ENCODE data around the gene ACTN4.

Gene ACTN4

GRCh38 chr19:38653028-38653571 lies 5.7 kb downstream of the ACTN4 start:
- no peak for TF ChIP-seq CTCF (IDR thresholded peaks at IDR 0.05; ENCODE audit: low read depth, low read length)
- Histone ChIP-seq H3K9me3 (no peaks in the 10 kb centered on the region), H3K36me3 (peaks cover 17% of the 10 kb centered on the region), H3K27me3 (no peaks in the 10 kb centered on the region), H3K4me3 (ENCODE audit: low read depth, low read length) (no peak overlapping the region), H3K4me1 (peaks cover 11% of the 10 kb centered on the region; the same call in 1 of the 2 replicates)
- DNase-seq, result no peak

DNA sequence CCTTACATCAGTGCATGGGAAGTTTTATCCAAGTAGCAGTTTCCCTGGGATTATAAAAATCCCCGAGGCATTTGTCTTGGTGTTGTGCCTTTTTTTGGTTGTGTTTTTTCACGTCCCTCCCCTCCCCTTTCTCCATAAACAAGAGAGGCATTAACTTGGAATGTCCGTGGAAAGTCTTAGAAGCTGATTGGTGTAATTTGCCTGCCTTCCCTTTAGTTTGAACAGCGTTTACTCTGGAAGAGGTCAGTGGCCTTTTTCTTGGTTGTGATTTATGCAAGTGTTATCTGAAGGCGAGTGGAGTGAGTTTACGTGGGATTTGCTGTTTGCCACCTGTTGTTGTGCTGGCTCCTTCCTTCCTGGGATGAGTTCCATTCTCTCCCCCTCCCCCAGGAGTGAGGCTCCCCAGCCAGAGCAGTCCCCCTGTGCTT lies 7.2 kb downstream of the ACTN4 start:
- peaks cover 8% of the 10 kb centered on the region; the same call in 1 of the 2 replicates for H3K4me1 ChIP-seq
- no peak for DNase-seq
- H3K9me3 ChIP-seq, result no peaks in the 10 kb centered on the region
- no peaks in the 10 kb centered on the region for H3K27me3 ChIP-seq
- peaks cover 17% of the 10 kb centered on the region for H3K36me3 ChIP-seq
- H3K4me3 ChIP-seq (ENCODE audit: low read depth, low read length), result no peak overlapping the region
- no peak for TF ChIP-seq CTCF (IDR thresholded peaks at IDR 0.05; ENCODE audit: low read depth, low read length)

DNA sequence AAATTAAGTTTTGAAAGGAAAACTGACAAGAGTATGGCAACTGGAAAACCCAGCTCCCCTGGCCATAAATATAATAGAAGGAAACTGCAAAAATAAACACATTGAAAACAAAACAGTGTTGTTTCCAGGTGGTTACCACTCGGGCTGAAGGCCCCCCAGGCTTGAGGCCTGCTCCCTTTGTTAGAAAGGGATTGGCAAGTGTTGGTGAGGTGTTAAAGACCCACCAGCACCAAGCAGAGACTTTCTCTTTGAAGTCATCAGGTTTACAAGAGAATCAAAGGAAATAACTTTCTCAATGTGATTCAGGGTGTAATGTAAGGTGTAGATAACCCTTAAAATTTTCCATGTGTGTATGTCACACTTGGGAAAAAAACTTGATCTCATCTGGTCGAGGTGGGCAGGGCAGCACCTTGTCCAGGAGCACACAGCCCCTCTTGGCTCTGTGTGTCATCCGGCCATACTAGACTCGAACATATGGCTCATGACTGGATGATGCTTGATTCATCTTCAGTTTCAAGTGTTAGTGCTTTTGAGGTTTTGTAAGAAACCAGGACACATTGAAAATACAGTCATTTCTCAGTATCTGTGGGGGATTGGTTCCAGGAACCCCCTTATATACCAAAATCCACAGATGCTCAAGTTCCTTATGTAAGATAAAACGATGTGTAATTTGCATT lies 7.8 kb downstream of the ACTN4 start:
- H3K4me1 ChIP-seq, result peaks cover 2% of the 10 kb centered on the region; the same call in 1 of the 2 replicates

DNA sequence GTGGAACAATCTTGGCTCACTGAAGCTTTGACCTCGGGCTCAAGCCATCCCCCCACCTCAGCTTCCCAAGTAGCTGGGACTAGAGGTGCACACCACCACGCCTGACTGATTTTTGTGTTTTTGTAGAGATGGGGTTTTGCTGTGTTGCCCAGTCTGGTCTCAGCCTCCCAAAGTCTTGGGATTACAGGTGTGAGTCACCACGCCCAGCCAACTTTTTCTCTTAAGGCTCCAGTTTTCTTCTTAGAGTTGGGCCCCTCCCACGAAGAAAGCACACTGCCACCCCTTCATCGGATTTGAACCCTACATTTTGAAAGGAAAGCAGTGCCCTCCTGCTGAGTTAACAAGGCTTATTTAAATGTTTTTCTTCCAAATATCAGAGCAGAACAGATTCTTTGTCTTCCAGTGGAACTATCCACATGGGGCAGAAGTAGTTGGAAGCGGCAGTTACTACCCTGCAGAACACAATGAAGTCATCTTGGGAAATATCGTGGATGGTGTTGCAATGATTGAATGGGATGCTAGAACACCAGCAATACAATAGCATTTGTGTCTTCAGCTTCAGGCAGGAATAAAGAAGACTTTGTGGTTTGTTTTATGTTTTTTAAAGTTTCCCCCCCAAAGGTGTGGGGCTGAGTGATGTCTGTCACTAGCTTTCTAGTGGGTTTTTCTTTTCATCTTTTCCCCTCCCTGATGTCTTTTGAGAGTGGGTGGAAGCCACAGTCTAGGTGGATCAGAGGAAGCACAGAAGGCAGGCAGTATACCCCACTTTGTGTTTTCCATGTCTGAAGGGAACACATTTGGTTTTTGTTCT lies 8.9 kb downstream of the ACTN4 start:
- H3K4me1 ChIP-seq, result peaks cover 2% of the 10 kb centered on the region; the same call in 1 of the 2 replicates
- no peak for DNase-seq

More for the DNA sequence above, 7.8 kb downstream of the ACTN4 start:
- Histone ChIP-seq H3K27me3 (no peaks in the 10 kb centered on the region), H3K36me3 (peaks cover 17% of the 10 kb centered on the region), H3K9me3 (no peaks in the 10 kb centered on the region), H3K4me3 (ENCODE audit: low read depth, low read length) (no peak overlapping the region)
- no peak for DNase-seq
- no peak for TF ChIP-seq CTCF (IDR thresholded peaks at IDR 0.05; ENCODE audit: low read depth, low read length)

DNA sequence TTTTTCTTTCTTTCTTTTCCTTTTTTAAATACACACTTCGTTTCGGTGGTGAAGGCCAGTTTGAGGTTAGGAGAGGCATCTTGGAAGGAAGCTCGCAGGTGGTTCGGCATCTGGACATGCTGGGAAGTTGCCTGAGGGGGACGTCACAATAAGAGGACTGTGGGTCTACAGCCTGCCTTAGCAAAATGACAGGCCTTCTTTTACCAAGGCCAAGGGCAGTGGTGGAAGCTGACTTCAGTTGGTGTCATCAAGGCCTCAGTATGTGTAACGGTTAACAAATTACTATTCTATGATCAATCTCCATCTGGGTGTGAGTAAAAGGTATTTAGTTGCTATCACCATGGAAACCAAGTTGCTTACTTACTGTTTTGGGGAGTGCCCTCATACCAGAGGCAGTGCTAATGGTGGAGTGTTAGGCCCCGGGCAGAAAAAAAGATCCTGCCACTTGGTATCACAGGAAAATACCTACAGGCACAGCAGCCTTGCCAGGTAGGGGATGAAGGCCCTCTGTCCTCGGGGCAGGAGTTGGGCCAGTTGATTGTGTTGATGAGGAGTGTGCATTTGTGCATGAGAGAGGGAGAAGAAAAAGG lies 10.3 kb downstream of the ACTN4 start:
- DNase-seq, result no peak
- Histone ChIP-seq H3K4me1 (peaks cover 2% of the 10 kb centered on the region; the same call in 1 of the 2 replicates), H3K36me3 (peaks cover 17% of the 10 kb centered on the region), H3K9me3 (no peaks in the 10 kb centered on the region), H3K27me3 (no peaks in the 10 kb centered on the region), H3K4me3 (ENCODE audit: low read depth, low read length) (no peak overlapping the region)
- no peak for TF ChIP-seq CTCF (IDR thresholded peaks at IDR 0.05; ENCODE audit: low read depth, low read length)

More for the DNA sequence above, 8.9 kb downstream of the ACTN4 start:
- Histone ChIP-seq H3K27me3 (no peaks in the 10 kb centered on the region), H3K36me3 (peaks cover 17% of the 10 kb centered on the region), H3K9me3 (no peaks in the 10 kb centered on the region), H3K4me3 (ENCODE audit: low read depth, low read length) (no peak overlapping the region)
- TF ChIP-seq CTCF (IDR thresholded peaks at IDR 0.05; ENCODE audit: low read depth, low read length), result no peak

All from BE2C (cell line).